K562 (cell line): Measurements from ENCODE around the gene LRMDA. TPM values are rescaled to one million over a fixed set of nuclear protein-coding genes. Genes with fewer than 3 reads are reported as not detected.

Experiments
- ASH1L ChIP-seq: fragments of 450-650 bp; IDR thresholded peaks from 2 replicates; pipeline ENCODE4 v1.6.1; 2018; ENCODE audit warnings: borderline replicate concordance, mild to moderate bottlenecking, low read depth; ENCODE audit not compliant: partially characterized antibody
- HDGF ChIP-seq: fragments of 450-650 bp; IDR thresholded peaks from 2 replicates; pipeline ENCODE4 v1.6.1; 2016
- POLR2G ChIP-seq: fragments of 200-400 bp; formaldehyde crosslinking; IDR thresholded peaks from 2 replicates; pipeline ENCODE4 v1.6.1; 2017; ENCODE audit warnings: low read depth, mild to moderate bottlenecking, antibody characterized with exemption, low read length, moderate library complexity
- STAT5B ChIP-seq: fragments of 250-450 bp; sonication (Bioruptor Pico); IDR thresholded peaks from 2 replicates; pipeline ENCODE4 v1.8.0; 2021; ENCODE audit warnings: mild to moderate bottlenecking, inconsistent platforms
- ZNF124 ChIP-seq: sonication (generic); formaldehyde crosslinking; IDR thresholded peaks from 2 replicates; pipeline ENCODE4 v1.8.1; 2022; ENCODE audit warnings: missing genetic modification reagents
- polyA plus RNA-seq, 8 experiments: library from polyadenylated mRNA; depleted of rRNA in 4 of 8; stranded (reverse) in 5 of 8; unstranded in 3 of 8; fragments of >200 nt; fragmentation: Nextera tagmentation in 2 of 8; fragmentation: Illumina TruSeq in 1 of 8; extraction: Ambion mirVana in 2 of 8; extraction: Trizol in 1 of 8; gene quantifications; 2 replicates each; pipeline versions ENCODE4 v1.2.1 to v1.2.3, GENCODE V29; 2011 to 2014; ENCODE audit warnings: inconsistent platforms in 1 of 8, missing spikeins in 1 of 8
- total RNA-seq, 7 experiments: library from RNA; depleted of rRNA in 6 of 7; stranded (reverse); fragments of >200 nt in 6 of 7; fragmentation: Illumina TruSeq in 2 of 7; extraction: Trizol in 2 of 7; gene quantifications; 2 replicates each; pipeline versions ENCODE4 v1.2.1 to v1.2.3, GENCODE V29; 2011 to 2021; ENCODE audit warnings: low replicate concordance in 1 of 7
- TF ChIP-seq, protein P1 (sequence below): fragments of 200-600 bp; sonication (generic); IDR thresholded peaks from one replicate; pipeline ENCODE4 v1.6.1; 2012; ENCODE audit warnings: mild to moderate bottlenecking, low read depth, low read length, inconsistent platforms
- TF ChIP-seq, protein P2 (sequence below): IDR thresholded peaks from 3 replicates; pipeline ENCODE4 v1.6.1; 2011; ENCODE audit warnings: borderline replicate concordance, mild to moderate bottlenecking, moderate library complexity; ENCODE audit not compliant: insufficient read length; ENCODE audit errors: extremely low read depth
- TF ChIP-seq, protein P3 (sequence below): fragments of 250-450 bp; sonication (Bioruptor Pico); IDR thresholded peaks from 2 replicates; pipeline ENCODE4 v1.4.0; 2020; ENCODE audit warnings: mild to moderate bottlenecking

The LRMDA gene
- total and polyA plus RNA-seq, 9 of the 15 experiments (the other 6 are each of a cell fraction or from before 2014, with no cell fraction given) = 0.25 TPM; not detected in 8

DNA sequence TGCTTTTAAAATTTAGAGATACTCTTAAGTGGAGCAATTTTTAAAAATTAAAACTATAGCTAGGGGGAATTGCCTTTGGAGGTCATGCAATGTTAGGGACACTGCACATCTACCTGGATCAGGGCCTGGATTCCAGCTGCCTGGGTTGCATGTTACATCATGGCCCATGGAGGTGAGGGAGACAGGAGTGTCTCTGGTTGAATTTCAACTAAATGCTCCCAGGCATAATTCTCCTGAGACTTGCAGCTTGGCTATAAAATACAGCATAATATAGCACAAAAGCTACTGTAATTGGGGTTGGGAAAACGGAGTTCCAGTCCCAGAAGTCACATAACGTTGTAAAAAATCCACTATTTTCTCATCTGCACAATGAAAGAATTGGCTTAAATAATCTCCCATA, 782.5 kb downstream of the LRMDA start (continued):
- TF ChIP-seq, protein P1, sequence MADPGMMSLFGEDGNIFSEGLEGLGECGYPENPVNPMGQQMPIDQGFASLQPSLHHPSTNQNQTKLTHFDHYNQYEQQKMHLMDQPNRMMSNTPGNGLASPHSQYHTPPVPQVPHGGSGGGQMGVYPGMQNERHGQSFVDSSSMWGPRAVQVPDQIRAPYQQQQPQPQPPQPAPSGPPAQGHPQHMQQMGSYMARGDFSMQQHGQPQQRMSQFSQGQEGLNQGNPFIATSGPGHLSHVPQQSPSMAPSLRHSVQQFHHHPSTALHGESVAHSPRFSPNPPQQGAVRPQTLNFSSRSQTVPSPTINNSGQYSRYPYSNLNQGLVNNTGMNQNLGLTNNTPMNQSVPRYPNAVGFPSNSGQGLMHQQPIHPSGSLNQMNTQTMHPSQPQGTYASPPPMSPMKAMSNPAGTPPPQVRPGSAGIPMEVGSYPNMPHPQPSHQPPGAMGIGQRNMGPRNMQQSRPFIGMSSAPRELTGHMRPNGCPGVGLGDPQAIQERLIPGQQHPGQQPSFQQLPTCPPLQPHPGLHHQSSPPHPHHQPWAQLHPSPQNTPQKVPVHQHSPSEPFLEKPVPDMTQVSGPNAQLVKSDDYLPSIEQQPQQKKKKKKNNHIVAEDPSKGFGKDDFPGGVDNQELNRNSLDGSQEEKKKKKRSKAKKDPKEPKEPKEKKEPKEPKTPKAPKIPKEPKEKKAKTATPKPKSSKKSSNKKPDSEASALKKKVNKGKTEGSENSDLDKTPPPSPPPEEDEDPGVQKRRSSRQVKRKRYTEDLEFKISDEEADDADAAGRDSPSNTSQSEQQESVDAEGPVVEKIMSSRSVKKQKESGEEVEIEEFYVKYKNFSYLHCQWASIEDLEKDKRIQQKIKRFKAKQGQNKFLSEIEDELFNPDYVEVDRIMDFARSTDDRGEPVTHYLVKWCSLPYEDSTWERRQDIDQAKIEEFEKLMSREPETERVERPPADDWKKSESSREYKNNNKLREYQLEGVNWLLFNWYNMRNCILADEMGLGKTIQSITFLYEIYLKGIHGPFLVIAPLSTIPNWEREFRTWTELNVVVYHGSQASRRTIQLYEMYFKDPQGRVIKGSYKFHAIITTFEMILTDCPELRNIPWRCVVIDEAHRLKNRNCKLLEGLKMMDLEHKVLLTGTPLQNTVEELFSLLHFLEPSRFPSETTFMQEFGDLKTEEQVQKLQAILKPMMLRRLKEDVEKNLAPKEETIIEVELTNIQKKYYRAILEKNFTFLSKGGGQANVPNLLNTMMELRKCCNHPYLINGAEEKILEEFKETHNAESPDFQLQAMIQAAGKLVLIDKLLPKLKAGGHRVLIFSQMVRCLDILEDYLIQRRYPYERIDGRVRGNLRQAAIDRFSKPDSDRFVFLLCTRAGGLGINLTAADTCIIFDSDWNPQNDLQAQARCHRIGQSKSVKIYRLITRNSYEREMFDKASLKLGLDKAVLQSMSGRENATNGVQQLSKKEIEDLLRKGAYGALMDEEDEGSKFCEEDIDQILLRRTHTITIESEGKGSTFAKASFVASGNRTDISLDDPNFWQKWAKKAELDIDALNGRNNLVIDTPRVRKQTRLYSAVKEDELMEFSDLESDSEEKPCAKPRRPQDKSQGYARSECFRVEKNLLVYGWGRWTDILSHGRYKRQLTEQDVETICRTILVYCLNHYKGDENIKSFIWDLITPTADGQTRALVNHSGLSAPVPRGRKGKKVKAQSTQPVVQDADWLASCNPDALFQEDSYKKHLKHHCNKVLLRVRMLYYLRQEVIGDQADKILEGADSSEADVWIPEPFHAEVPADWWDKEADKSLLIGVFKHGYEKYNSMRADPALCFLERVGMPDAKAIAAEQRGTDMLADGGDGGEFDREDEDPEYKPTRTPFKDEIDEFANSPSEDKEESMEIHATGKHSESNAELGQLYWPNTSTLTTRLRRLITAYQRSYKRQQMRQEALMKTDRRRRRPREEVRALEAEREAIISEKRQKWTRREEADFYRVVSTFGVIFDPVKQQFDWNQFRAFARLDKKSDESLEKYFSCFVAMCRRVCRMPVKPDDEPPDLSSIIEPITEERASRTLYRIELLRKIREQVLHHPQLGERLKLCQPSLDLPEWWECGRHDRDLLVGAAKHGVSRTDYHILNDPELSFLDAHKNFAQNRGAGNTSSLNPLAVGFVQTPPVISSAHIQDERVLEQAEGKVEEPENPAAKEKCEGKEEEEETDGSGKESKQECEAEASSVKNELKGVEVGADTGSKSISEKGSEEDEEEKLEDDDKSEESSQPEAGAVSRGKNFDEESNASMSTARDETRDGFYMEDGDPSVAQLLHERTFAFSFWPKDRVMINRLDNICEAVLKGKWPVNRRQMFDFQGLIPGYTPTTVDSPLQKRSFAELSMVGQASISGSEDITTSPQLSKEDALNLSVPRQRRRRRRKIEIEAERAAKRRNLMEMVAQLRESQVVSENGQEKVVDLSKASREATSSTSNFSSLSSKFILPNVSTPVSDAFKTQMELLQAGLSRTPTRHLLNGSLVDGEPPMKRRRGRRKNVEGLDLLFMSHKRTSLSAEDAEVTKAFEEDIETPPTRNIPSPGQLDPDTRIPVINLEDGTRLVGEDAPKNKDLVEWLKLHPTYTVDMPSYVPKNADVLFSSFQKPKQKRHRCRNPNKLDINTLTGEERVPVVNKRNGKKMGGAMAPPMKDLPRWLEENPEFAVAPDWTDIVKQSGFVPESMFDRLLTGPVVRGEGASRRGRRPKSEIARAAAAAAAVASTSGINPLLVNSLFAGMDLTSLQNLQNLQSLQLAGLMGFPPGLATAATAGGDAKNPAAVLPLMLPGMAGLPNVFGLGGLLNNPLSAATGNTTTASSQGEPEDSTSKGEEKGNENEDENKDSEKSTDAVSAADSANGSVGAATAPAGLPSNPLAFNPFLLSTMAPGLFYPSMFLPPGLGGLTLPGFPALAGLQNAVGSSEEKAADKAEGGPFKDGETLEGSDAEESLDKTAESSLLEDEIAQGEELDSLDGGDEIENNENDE = no peak
- TF ChIP-seq, protein P2, sequence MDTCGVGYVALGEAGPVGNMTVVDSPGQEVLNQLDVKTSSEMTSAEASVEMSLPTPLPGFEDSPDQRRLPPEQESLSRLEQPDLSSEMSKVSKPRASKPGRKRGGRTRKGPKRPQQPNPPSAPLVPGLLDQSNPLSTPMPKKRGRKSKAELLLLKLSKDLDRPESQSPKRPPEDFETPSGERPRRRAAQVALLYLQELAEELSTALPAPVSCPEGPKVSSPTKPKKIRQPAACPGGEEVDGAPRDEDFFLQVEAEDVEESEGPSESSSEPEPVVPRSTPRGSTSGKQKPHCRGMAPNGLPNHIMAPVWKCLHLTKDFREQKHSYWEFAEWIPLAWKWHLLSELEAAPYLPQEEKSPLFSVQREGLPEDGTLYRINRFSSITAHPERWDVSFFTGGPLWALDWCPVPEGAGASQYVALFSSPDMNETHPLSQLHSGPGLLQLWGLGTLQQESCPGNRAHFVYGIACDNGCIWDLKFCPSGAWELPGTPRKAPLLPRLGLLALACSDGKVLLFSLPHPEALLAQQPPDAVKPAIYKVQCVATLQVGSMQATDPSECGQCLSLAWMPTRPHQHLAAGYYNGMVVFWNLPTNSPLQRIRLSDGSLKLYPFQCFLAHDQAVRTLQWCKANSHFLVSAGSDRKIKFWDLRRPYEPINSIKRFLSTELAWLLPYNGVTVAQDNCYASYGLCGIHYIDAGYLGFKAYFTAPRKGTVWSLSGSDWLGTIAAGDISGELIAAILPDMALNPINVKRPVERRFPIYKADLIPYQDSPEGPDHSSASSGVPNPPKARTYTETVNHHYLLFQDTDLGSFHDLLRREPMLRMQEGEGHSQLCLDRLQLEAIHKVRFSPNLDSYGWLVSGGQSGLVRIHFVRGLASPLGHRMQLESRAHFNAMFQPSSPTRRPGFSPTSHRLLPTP = no peak
- TF ChIP-seq, protein P3, sequence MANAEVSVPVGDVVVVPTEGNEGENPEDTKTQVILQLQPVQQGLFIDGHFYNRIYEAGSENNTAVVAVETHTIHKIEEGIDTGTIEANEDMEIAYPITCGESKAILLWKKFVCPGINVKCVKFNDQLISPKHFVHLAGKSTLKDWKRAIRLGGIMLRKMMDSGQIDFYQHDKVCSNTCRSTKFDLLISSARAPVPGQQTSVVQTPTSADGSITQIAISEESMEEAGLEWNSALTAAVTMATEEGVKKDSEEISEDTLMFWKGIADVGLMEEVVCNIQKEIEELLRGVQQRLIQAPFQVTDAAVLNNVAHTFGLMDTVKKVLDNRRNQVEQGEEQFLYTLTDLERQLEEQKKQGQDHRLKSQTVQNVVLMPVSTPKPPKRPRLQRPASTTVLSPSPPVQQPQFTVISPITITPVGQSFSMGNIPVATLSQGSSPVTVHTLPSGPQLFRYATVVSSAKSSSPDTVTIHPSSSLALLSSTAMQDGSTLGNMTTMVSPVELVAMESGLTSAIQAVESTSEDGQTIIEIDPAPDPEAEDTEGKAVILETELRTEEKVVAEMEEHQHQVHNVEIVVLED = no peak
- TF ChIP-seq ASH1L = no peak
- TF ChIP-seq POLR2G = no peak
- TF ChIP-seq STAT5B (CRISPR knock-in tag) = no peak
- TF ChIP-seq ZNF124 = no peak
- TF ChIP-seq HDGF = no peak
